Suprapubic skin (tissue), 4 donors: ENCODE data around the gene APOBEC3H. TPM values are rescaled to one million over a fixed set of nuclear protein-coding genes. Genes with fewer than 3 reads are reported as not detected.

Source experiments
- DNase-seq, 2 donors: peaks; one replicate each; pipeline ENCODE4 v3.0.0-alpha.2; 2019; ENCODE audit warnings: low spot score in 2 of 2
- H3K27ac ChIP-seq: fragments of 200-600 bp; sonication (generic); one replicate; pipeline ENCODE4 v1.5.1; 2019
- H3K27me3 ChIP-seq: fragments of 200-600 bp; sonication (generic); one replicate; pipeline ENCODE4 v1.5.1; 2019
- H3K36me3 ChIP-seq: fragments of 200-600 bp; sonication (generic); one replicate; pipeline ENCODE4 v1.5.1; 2019
- H3K4me1 ChIP-seq: fragments of 200-600 bp; sonication (generic); one replicate; pipeline ENCODE4 v1.5.1; 2019
- H3K4me3 ChIP-seq: fragments of 200-600 bp; sonication (generic); one replicate; pipeline ENCODE4 v1.5.1; 2019; ENCODE audit warnings: mild to moderate bottlenecking
- H3K9me3 ChIP-seq: fragments of 200-600 bp; sonication (generic); one replicate; pipeline ENCODE4 v1.5.1; 2019
- CTCF ChIP-seq, 2 donors: fragments of 200-600 bp in 1 of 2; fragments of 450-650 bp in 1 of 2; sonication (generic) in 1 of 2; IDR thresholded peaks; one replicate each; pipeline ENCODE4 v1.5.1; 2016 to 2019; ENCODE audit warnings: antibody characterized with exemption in 2 of 2, mild to moderate bottlenecking in 1 of 2, moderate library complexity in 1 of 2
- EP300 ChIP-seq: sonication (generic); formaldehyde crosslinking; IDR thresholded peaks from one replicate; pipeline ENCODE4 v1.6.1; 2017; ENCODE audit warnings: antibody characterized with exemption
- POLR2A ChIP-seq, 2 donors: fragments of 450-650 bp; IDR thresholded peaks; one replicate each; pipeline ENCODE4 v1.6.1; 2017; ENCODE audit warnings: antibody characterized with exemption in 2 of 2, mild to moderate bottlenecking in 2 of 2, moderate library complexity in 2 of 2
- POLR2AphosphoS5 ChIP-seq, 3 donors: sonication (generic); formaldehyde crosslinking; IDR thresholded peaks; one replicate each; pipeline ENCODE4 v1.6.1; 2017; ENCODE audit warnings: antibody characterized with exemption in 3 of 3
- WGBS: methylation state at CpG from one replicate; pipeline ENCODE4 v1.1.5; 2018; 5-methylcytosine and 5-hydroxymethylcytosine counted together
- total RNA-seq, 4 donors: library from RNA; depleted of rRNA; stranded (reverse); fragments of >200 nt; gene quantifications; one replicate each; pipeline ENCODE4 v1.1.0, GENCODE V29; 2016

APOBEC3H gene
- total RNA-seq, 4 donors from 2014 or later: 0.52 TPM; not detected in 3

- Histone ChIP-seq H3K4me1 (peaks cover 13% of the 10 kb centered on the region), H3K36me3 (peaks cover 9% of the 10 kb centered on the region), H3K27ac (no peak overlapping the region), H3K9me3 (no peaks in the 10 kb centered on the region), H3K27me3 (no peaks in the 10 kb centered on the region), H3K4me3 (no peak overlapping the region)
- no peak for TF ChIP-seq EP300
- no peak for TF ChIP-seq POLR2A (IDR thresholded peaks at IDR 0.05)
- no peak for TF ChIP-seq POLR2AphosphoS5 (IDR thresholded peaks at IDR 0.05)
- TF ChIP-seq CTCF (IDR thresholded peaks at IDR 0.05): no peak
- WGBS: 79% methylated on average over 7 of the region's 8 CpGs
- no peak for DNase-seq
Measured at GRCh38 chr22:39081598-39081997, 15.4 kb upstream of the APOBEC3H start.

GRCh38 chr22:39083212-39084165 is 13.6 kb upstream of the APOBEC3H start:
- no peak for DNase-seq
- peaks cover 9% of the 10 kb centered on the region for H3K36me3 ChIP-seq
- no peak overlapping the region for H3K27ac ChIP-seq
- no peak overlapping the region for H3K4me3 ChIP-seq
- no peaks in the 10 kb centered on the region for H3K4me1 ChIP-seq
- WGBS: 76% methylated on average over 13 of the region's 14 CpGs
- TF ChIP-seq POLR2A (IDR thresholded peaks at IDR 0.05) (no peak), EP300 (no peak), POLR2AphosphoS5 (IDR thresholded peaks at IDR 0.05) (no peak), CTCF (IDR thresholded peaks at IDR 0.05) (no peak)
- H3K9me3 ChIP-seq: no peaks in the 10 kb centered on the region
- H3K27me3 ChIP-seq: no peaks in the 10 kb centered on the region

GRCh38 chr22:39084666-39085065 is 12.4 kb upstream of the APOBEC3H start:
- no peak for DNase-seq
- 96% methylated on average over 8 of the region's 8 CpGs for WGBS
- H3K27me3 ChIP-seq: no peaks in the 10 kb centered on the region
- no peak overlapping the region for H3K4me3 ChIP-seq
- no peaks in the 10 kb centered on the region for H3K4me1 ChIP-seq
- H3K9me3 ChIP-seq: no peaks in the 10 kb centered on the region
- H3K27ac ChIP-seq: no peak overlapping the region
- no peak for TF ChIP-seq POLR2A (IDR thresholded peaks at IDR 0.05)
- no peak for TF ChIP-seq POLR2AphosphoS5 (IDR thresholded peaks at IDR 0.05)
- no peak for TF ChIP-seq CTCF (IDR thresholded peaks at IDR 0.05)
- TF ChIP-seq EP300: no peak
- H3K36me3 ChIP-seq: peaks cover 9% of the 10 kb centered on the region

GRCh38 chr22:39087098-39087497 is 9.9 kb upstream of the APOBEC3H start:
- Histone ChIP-seq H3K4me1 (no peaks in the 10 kb centered on the region), H3K9me3 (no peaks in the 10 kb centered on the region), H3K4me3 (no peak overlapping the region), H3K36me3 (peaks cover under 1% of the 10 kb centered on the region), H3K27me3 (peaks cover 3% of the 10 kb centered on the region), H3K27ac (no peak overlapping the region)
- TF ChIP-seq POLR2AphosphoS5 (IDR thresholded peaks at IDR 0.05) (no peak), POLR2A (IDR thresholded peaks at IDR 0.05) (no peak), EP300 (no peak), CTCF (IDR thresholded peaks at IDR 0.05) (no peak)
- WGBS: 90% methylated on average over 6 of the region's 6 CpGs
- no peak for DNase-seq

GRCh38 chr22:39087881-39088684 is 9.0 kb upstream of the APOBEC3H start:
- DNase-seq: no peak
- H3K36me3 ChIP-seq: no peaks in the 10 kb centered on the region
- 54% methylated on average over 17 of the region's 18 CpGs for WGBS
- peaks cover 3% of the 10 kb centered on the region for H3K27me3 ChIP-seq
- H3K4me3 ChIP-seq: no peak overlapping the region
- no peaks in the 10 kb centered on the region for H3K9me3 ChIP-seq
- H3K27ac ChIP-seq: no peak overlapping the region
- H3K4me1 ChIP-seq: no peaks in the 10 kb centered on the region
- no peak for TF ChIP-seq CTCF (IDR thresholded peaks at IDR 0.05)
- TF ChIP-seq POLR2AphosphoS5 (IDR thresholded peaks at IDR 0.05): no peak
- TF ChIP-seq POLR2A (IDR thresholded peaks at IDR 0.05): no peak
- no peak for TF ChIP-seq EP300
